ENCODE results near the gene ADGRG3. TPM values are rescaled to one million over a fixed set of nuclear protein-coding genes. Genes with fewer than 3 reads are reported as not detected.

Gene ADGRG3
- total and polyA plus RNA-seq, 2 of the 8 experiments (the other 6 are each of a cell fraction or from before 2014, with no cell fraction given), result 0.28 to 0.98 TPM

GRCh38 chr16:57725151-57725550 lies 57.0 kb downstream of the ADGRG3 start:
- Histone ChIP-seq H3K56ac (replicated peaks; ENCODE audit: insufficient read length, low read depth, low read length) (no peak overlapping the region), H3K79me2 (ENCODE audit: control insufficient read depth in 1 of 2, insufficient read depth in 2 of 2, low read length in 2 of 2) (no peaks in the 10 kb centered on the region), H3K14ac (ENCODE audit: insufficient read length) (no peak overlapping the region), H3K23ac (ENCODE audit: insufficient read length) (no peak overlapping the region), H2BK20ac (ENCODE audit: low read length) (no peak overlapping the region), H3K27ac (ENCODE audit: low read depth, low read length) (no peak overlapping the region), H4K8ac (ENCODE audit: extremely low read depth, insufficient read depth, low read length) (no peak overlapping the region), H4K5ac (ENCODE audit: insufficient read length, low read depth, low read length) (no peak overlapping the region), H2BK15ac (ENCODE audit: low read length) (no peak overlapping the region), H2BK12ac (ENCODE audit: low read depth, low read length) (no peak overlapping the region), H3K36me3 (ENCODE audit: control insufficient read depth in 2 of 4, insufficient read depth in 4 of 4, low read length in 3 of 4) (no peaks in the 10 kb centered on the region), H3K4me3 (ENCODE audit: extremely low read depth in 1 of 4, insufficient read depth in 2 of 4, low read depth in 3 of 4, low read length in 4 of 4) (no peak overlapping the region), H3K9me3 (ENCODE audit: insufficient read depth in 2 of 2, low read depth in 1 of 2, low read length in 1 of 2) (no peaks in the 10 kb centered on the region), H3K27me3 (replicated peaks in 1 of 4; ENCODE audit: control insufficient read depth in 3 of 4, extremely low read depth in 1 of 4, insufficient read depth in 3 of 4, low read length in 3 of 4) (no peaks in the 10 kb centered on the region; a peak in 1 of 7 replicates), H2AFZ (ENCODE audit: low read length) (no peak overlapping the region), H3K23me2 (ENCODE audit: low read depth, low read length) (peaks cover 15% of the 10 kb centered on the region; the same call in 1 of the 2 replicates), H2AK5ac (ENCODE audit: low read depth, low read length) (no peak overlapping the region), H3K4me1 (replicated peaks in 1 of 4; ENCODE audit: control insufficient read depth in 3 of 4, insufficient read depth in 4 of 4, low read length in 3 of 4) (no peaks in the 10 kb centered on the region), H3K79me1 (ENCODE audit: low read depth, low read length) (no peaks in the 10 kb centered on the region), H2BK120ac (replicated peaks; ENCODE audit: low read depth, low read length) (no peak overlapping the region), H4K91ac (replicated peaks; ENCODE audit: insufficient read length, low read length) (no peak overlapping the region), H3K18ac (ENCODE audit: extremely low read depth, low read length) (no peak overlapping the region), H4K20me1 (replicated peaks in 1 of 2; ENCODE audit: control insufficient read depth in 1 of 2, insufficient read depth in 2 of 2, low read length in 2 of 2) (peaks cover 0 to 3% of the 10 kb centered on the region in 2 experiments), H2BK5ac (ENCODE audit: low read depth, low read length) (no peak overlapping the region), H3K4me2 (ENCODE audit: insufficient read depth in 1 of 2, low read depth in 2 of 2, low read length in 2 of 2) (no peak overlapping the region), H3K4ac (replicated peaks; ENCODE audit: insufficient read length, low read depth, low read length) (no peak overlapping the region), H3K9ac (replicated peaks in 1 of 4; ENCODE audit: extremely low read depth in 1 of 4, low read depth in 3 of 4, low read length in 3 of 4) (no peak overlapping the region)
- CTCF ChIA-PET (ENCODE audit: partially characterized antibody), result interaction anchor here (0.6 to 6.6 kb wide), 9 partner anchors 13 to 383 kb away, joined by 3 to 48 read pairs (median 3); no protein-coding TSS in a partner anchor
- DNase-seq (ENCODE audit: low read depth in 1 of 2, low spot score in 2 of 2), result no peak
- no peak for TF ChIP-seq CTBP2 (IDR thresholded peaks at IDR 0.05; ENCODE audit: borderline replicate concordance, insufficient read depth, insufficient read length, low read length)
- TF ChIP-seq RXRA (IDR thresholded peaks at IDR 0.05; ENCODE audit: insufficient read depth, low read depth, low read length), result no peak
- no peak for TF ChIP-seq GABPA (IDR thresholded peaks at IDR 0.05; ENCODE audit: borderline replicate concordance, insufficient read depth, low read length)
- TF ChIP-seq CHD2 (IDR thresholded peaks at IDR 0.05; ENCODE audit: low read length), result no peak
- no peak for TF ChIP-seq BACH1 (IDR thresholded peaks at IDR 0.05; ENCODE audit: low read length)
- TF ChIP-seq TAF7 (optimal IDR thresholded peaks at IDR 0.05; ENCODE audit: borderline replicate concordance, low read depth, low read length), result no peak
- TF ChIP-seq TEAD4 (IDR thresholded peaks at IDR 0.05; ENCODE audit: low read depth, low read length), result no peak
- TF ChIP-seq HDAC2 (IDR thresholded peaks at IDR 0.05; ENCODE audit: borderline replicate concordance in 1 of 2, low read depth in 2 of 2, low read length in 2 of 2), result no peak
- no peak for TF ChIP-seq POLR2AphosphoS5 (IDR thresholded peaks at IDR 0.05; ENCODE audit: low read depth, low read length)
- no peak for TF ChIP-seq RAD21 (IDR thresholded peaks at IDR 0.05 in 1 of 2, conservative IDR thresholded peaks at IDR 0.05 in 1 of 2; ENCODE audit: low read depth in 2 of 2, low read length in 2 of 2)
- POLR2A ChIA-PET (ENCODE audit: partially characterized antibody), result interaction anchor here (1.7 to 3.2 kb wide), 2 partner anchors 10 to 17 kb away, joined by 3 to 22 read pairs; partner anchors contain the start of gene KATNB1
- FAIRE-seq, result no peak
- 82% methylated on average over 5 of the region's 5 CpGs; no CpG with 5 or more reads in 1 of the 2 experiments for WGBS, 2 experiments (ENCODE audit: extremely low coverage in 1 of 2, insufficient coverage in 1 of 2, insufficient read length in 1 of 2, insufficient replicate concordance in 2 of 2, low coverage in 1 of 2, low lambda C conversion rate in 2 of 2, missing lambda C conversion rate in 1 of 2)
